BJ (cell line): ENCODE measurements around the gene DUSP28. TPM values are rescaled to one million over a fixed set of nuclear protein-coding genes. Genes with fewer than 3 reads are reported as not detected.

Source experiments
- CTCF ChIA-PET: fragments of 350-600 bp; formaldehyde crosslinking; extraction: SDS; loops from one replicate; lab custom pipeline; 2021; ENCODE audit warnings: antibody characterized with exemption, inconsistent platforms; lab: Yijun Ruan, JAX
- POLR2A ChIA-PET: fragments of 300-600 bp; sonication (Branson Sonifier 250); formaldehyde crosslinking; extraction: SDS; loops from one replicate; lab custom pipeline; 2021; ENCODE audit warnings: antibody characterized with exemption; lab: Charles Lee
- DNase-seq: peaks from one replicate; pipeline ENCODE4 v3.0.0-alpha.2; 2011; ENCODE audit warnings: low read depth
- H3K27me3 ChIP-seq: 2 replicates; pipeline ENCODE4 v1.6.0; 2011; ENCODE audit warnings: low read length; ENCODE audit not compliant: control insufficient read depth, insufficient read depth
- H3K36me3 ChIP-seq: 2 replicates; pipeline ENCODE4 v1.5.1; 2011; ENCODE audit warnings: low read length; ENCODE audit not compliant: control insufficient read depth, insufficient read depth
- H3K4me3 ChIP-seq: 2 replicates; pipeline ENCODE4 v1.5.1; 2011; ENCODE audit warnings: low read depth, mild to moderate bottlenecking, control low read depth, low read length
- polyA plus RNA-seq: library from polyadenylated mRNA; depleted of rRNA; stranded (reverse); fragments of >200 nt; gene quantifications from 2 replicates; pipeline ENCODE4 v1.2.3, GENCODE V29; 2011
- TF ChIP-seq, protein P1 (sequence below): IDR thresholded peaks from 2 replicates; pipeline ENCODE4 v1.5.1; 2011; ENCODE audit warnings: low read depth, mild to moderate bottlenecking, control low read depth, inconsistent platforms, low read length, moderate library complexity; ENCODE audit not compliant: insufficient read depth

DUSP28 gene
- polyA plus RNA-seq, 1 experiment = 3.1 TPM

GRCh38 chr2:240591226-240591625, 31.1 kb downstream of the DUSP28 start:
- no peak for DNase-seq
- Histone ChIP-seq H3K4me3 (no peak overlapping the region), H3K36me3 (peaks cover 17% of the 10 kb centered on the region), H3K27me3 (no peaks in the 10 kb centered on the region)
- POLR2A ChIA-PET = no interaction called here
- TF ChIP-seq, protein P1, sequence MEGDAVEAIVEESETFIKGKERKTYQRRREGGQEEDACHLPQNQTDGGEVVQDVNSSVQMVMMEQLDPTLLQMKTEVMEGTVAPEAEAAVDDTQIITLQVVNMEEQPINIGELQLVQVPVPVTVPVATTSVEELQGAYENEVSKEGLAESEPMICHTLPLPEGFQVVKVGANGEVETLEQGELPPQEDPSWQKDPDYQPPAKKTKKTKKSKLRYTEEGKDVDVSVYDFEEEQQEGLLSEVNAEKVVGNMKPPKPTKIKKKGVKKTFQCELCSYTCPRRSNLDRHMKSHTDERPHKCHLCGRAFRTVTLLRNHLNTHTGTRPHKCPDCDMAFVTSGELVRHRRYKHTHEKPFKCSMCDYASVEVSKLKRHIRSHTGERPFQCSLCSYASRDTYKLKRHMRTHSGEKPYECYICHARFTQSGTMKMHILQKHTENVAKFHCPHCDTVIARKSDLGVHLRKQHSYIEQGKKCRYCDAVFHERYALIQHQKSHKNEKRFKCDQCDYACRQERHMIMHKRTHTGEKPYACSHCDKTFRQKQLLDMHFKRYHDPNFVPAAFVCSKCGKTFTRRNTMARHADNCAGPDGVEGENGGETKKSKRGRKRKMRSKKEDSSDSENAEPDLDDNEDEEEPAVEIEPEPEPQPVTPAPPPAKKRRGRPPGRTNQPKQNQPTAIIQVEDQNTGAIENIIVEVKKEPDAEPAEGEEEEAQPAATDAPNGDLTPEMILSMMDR = no peak
- CTCF ChIA-PET = interaction anchor here (1.4 kb wide), 1 partner anchor 27 kb away, joined by 4 read pairs; no protein-coding TSS in a partner anchor

DNA sequence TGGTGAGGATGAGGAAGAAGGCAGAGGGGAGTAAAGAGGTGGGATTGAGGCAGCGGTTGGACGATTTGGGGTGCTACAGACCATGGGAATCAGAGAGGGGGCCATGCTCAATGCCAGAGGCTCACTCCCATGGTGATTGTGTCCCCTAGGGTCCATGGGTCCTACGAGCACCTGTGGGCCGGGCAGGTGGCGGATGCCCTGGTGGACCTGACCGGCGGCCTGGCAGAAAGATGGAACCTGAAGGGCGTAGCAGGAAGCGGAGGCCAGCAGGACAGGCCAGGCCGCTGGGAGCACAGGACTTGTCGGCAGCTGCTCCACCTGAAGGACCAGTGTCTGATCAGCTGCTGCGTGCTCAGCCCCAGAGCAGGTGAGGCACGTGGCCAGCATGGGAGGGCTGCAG, 31.6 kb downstream of the DUSP28 start:
- ChIA-PET POLR2A (no interaction called here), CTCF (interaction anchor here (1.4 kb wide), 1 partner anchor 27 kb away, joined by 4 read pairs; no protein-coding TSS in a partner anchor)
- H3K27me3 ChIP-seq = no peaks in the 10 kb centered on the region
- DNase-seq = no peak
- TF ChIP-seq, protein P1 = no peak
- H3K36me3 ChIP-seq = peaks cover 17% of the 10 kb centered on the region
- H3K4me3 ChIP-seq = no peak overlapping the region

GRCh38 chr2:240593026-240593702, 33.0 kb downstream of the DUSP28 start:
- no peak for DNase-seq
- Histone ChIP-seq H3K36me3 (peaks cover 22% of the 10 kb centered on the region), H3K27me3 (no peaks in the 10 kb centered on the region), H3K4me3 (no peak overlapping the region)
- CTCF ChIA-PET = interaction anchor here (0.9 to 1.7 kb wide), 3 partner anchors 9 to 26 kb away, joined by 3 to 5 read pairs (median 4); no protein-coding TSS in a partner anchor
- TF ChIP-seq, protein P1 = no peak
- POLR2A ChIA-PET = no interaction called here

- POLR2A ChIA-PET = no interaction called here
- Histone ChIP-seq H3K27me3 (no peaks in the 10 kb centered on the region), H3K36me3 (peaks cover 23% of the 10 kb centered on the region), H3K4me3 (no peak overlapping the region)
- TF ChIP-seq, protein P1 = no peak
- DNase-seq = no peak
- CTCF ChIA-PET = interaction anchor here (0.9 to 1.7 kb wide), 4 partner anchors 9 to 27 kb away, joined by 3 to 5 read pairs (median 4); no protein-coding TSS in a partner anchor
Measured at GRCh38 chr2:240593703-240594451, 33.7 kb downstream of the DUSP28 start.
